BJ (cell line): ENCODE measurements around the gene OTX1. TPM values are rescaled to one million over a fixed set of nuclear protein-coding genes. Genes with fewer than 3 reads are reported as not detected.
A peak's percentile ranks its signal among the peaks of the same experiment; 100 is the strongest.

Source experiments
- CTCF ChIA-PET: fragments of 350-600 bp; formaldehyde crosslinking; extraction: SDS; loops from one replicate; lab custom pipeline; 2021; ENCODE audit warnings: antibody characterized with exemption, inconsistent platforms; lab: Yijun Ruan, JAX
- POLR2A ChIA-PET: fragments of 300-600 bp; sonication (Branson Sonifier 250); formaldehyde crosslinking; extraction: SDS; loops from one replicate; lab custom pipeline; 2021; ENCODE audit warnings: antibody characterized with exemption; lab: Charles Lee
- DNase-seq: peaks from one replicate; pipeline ENCODE4 v3.0.0-alpha.2; 2011; ENCODE audit warnings: low read depth
- H3K27me3 ChIP-seq: 2 replicates; pipeline ENCODE4 v1.6.0; 2011; ENCODE audit warnings: low read length; ENCODE audit not compliant: control insufficient read depth, insufficient read depth
- H3K36me3 ChIP-seq: 2 replicates; pipeline ENCODE4 v1.5.1; 2011; ENCODE audit warnings: low read length; ENCODE audit not compliant: control insufficient read depth, insufficient read depth
- H3K4me3 ChIP-seq: 2 replicates; pipeline ENCODE4 v1.5.1; 2011; ENCODE audit warnings: low read depth, mild to moderate bottlenecking, control low read depth, low read length
- polyA plus RNA-seq: library from polyadenylated mRNA; depleted of rRNA; stranded (reverse); fragments of >200 nt; gene quantifications from 2 replicates; pipeline ENCODE4 v1.2.3, GENCODE V29; 2011
- TF ChIP-seq, protein P1 (sequence below): IDR thresholded peaks from 2 replicates; pipeline ENCODE4 v1.5.1; 2011; ENCODE audit warnings: low read depth, mild to moderate bottlenecking, control low read depth, inconsistent platforms, low read length, moderate library complexity; ENCODE audit not compliant: insufficient read depth

The OTX1 gene
- polyA plus RNA-seq, 1 experiment = not detected

DNA sequence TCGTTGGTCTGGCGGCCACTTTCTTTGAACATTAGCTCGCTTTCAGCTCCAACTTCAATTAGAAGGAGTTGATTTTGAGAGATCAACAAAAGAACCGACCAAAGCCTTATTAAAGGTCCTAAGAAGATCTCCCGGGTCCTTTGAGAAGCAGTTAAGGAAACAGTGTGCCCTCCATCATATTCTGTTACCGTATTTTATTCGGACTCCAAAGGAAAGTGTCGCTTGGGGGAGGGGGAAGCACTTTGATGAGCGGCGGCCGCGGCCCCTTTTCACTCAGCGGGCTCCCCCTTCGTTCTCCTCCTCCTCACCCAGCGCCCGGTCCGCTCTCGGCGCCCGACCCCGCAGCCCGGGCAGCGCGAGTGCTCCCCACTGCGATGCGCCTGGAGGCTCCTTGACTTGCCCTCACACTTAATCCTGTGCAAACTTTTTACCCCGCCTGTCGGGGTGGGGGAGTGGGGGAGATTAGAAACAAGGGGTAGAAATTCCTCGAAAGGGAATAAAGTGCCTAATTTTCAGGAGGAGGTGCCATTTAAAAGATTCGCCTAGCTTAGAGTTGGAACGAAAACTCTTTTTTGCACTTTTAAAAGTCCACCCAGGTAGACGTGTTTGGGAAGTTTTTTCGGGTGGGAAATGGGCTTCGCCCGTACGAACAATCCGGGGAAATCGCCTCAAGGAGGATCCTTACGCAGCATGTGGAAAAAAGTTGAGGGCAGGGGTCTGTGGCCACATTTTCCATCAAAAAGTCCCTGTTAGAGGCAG lies 1.2 kb upstream of the OTX1 start:
- no peak for DNase-seq
- Histone ChIP-seq H3K36me3 (peaks cover 7% of the 10 kb centered on the region), H3K27me3 (peaks cover 14% of the 10 kb centered on the region), H3K4me3 (peak overlapping the region; percentile 36)
- TF ChIP-seq, protein P1, sequence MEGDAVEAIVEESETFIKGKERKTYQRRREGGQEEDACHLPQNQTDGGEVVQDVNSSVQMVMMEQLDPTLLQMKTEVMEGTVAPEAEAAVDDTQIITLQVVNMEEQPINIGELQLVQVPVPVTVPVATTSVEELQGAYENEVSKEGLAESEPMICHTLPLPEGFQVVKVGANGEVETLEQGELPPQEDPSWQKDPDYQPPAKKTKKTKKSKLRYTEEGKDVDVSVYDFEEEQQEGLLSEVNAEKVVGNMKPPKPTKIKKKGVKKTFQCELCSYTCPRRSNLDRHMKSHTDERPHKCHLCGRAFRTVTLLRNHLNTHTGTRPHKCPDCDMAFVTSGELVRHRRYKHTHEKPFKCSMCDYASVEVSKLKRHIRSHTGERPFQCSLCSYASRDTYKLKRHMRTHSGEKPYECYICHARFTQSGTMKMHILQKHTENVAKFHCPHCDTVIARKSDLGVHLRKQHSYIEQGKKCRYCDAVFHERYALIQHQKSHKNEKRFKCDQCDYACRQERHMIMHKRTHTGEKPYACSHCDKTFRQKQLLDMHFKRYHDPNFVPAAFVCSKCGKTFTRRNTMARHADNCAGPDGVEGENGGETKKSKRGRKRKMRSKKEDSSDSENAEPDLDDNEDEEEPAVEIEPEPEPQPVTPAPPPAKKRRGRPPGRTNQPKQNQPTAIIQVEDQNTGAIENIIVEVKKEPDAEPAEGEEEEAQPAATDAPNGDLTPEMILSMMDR = no peak
- POLR2A ChIA-PET = no interaction called here
- CTCF ChIA-PET = interaction anchor here (0.6 kb wide), 1 partner anchor 908 kb away, joined by 3 read pairs; no protein-coding TSS in a partner anchor

DNA sequence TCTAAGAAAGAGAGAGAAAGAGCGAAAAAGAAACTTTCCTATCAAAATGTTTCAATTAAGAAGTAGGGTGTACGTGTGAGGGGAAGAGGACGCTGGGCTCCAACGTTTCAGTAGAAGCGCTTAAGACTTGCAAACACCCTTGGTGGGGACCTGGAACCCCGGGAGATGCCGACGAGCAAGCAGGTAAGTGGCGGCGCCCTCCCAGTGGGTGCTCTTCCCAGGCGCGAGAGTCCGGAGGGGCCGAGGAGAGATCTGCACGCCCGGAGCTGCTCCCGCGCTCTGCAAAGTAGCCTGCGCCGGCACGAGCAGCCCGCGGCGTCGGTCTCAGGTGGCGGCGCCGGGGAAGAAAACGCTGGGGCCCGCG lies 678 bp upstream of the OTX1 start:
- TF ChIP-seq, protein P1 = no peak
- POLR2A ChIA-PET = no interaction called here
- H3K27me3 ChIP-seq = peaks cover 19% of the 10 kb centered on the region
- CTCF ChIA-PET = no interaction called here
- H3K36me3 ChIP-seq = peaks cover 3% of the 10 kb centered on the region
- H3K4me3 ChIP-seq = peak overlapping the region; percentile 36
- no peak for DNase-seq

DNA sequence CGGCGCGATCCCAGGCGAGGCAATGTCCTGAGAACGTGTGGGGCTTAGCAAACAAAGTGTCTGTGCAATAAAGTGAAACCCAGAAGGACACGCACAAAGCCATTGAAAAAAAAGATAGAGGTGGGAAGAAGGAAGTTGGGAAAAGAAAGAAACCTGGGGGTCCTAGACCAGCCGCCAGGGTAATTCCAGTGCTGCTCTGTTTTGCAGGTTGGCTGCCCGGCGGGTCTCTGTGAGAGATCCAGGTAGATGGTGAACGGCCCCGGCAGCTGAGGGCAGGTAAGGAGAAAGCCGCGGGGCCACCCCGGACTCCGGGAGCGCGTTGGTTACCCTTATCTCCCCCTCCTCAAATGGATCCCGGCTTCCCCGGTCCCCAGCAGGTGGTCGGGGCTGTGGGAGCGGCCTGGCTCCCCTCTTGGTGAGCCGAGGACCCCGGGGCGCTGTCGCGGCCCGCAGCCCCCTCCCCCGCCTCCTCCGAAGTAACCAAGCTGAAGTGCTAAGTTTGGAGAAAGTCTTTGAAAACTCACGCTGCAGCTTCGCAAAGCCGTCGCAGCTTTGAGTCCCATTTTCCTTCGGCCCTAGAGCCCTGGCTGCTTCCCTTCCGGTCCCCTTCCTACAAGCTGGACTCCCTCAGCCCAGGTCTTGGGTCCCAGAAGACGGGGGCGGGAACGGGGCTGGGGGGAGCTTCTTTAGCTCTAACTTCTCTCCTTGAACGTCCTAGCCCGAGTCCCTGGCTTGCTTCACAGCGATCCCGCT lies 588 bp downstream of the OTX1 start:
- ChIA-PET POLR2A (no interaction called here), CTCF (no interaction called here)
- TF ChIP-seq, protein P1 = no peak
- H3K36me3 ChIP-seq = peaks cover 2% of the 10 kb centered on the region; the same call in 1 of the 2 replicates
- peaks cover 31% of the 10 kb centered on the region for H3K27me3 ChIP-seq
- DNase-seq = no peak
- H3K4me3 ChIP-seq = peak overlapping the region; percentile 36

DNA sequence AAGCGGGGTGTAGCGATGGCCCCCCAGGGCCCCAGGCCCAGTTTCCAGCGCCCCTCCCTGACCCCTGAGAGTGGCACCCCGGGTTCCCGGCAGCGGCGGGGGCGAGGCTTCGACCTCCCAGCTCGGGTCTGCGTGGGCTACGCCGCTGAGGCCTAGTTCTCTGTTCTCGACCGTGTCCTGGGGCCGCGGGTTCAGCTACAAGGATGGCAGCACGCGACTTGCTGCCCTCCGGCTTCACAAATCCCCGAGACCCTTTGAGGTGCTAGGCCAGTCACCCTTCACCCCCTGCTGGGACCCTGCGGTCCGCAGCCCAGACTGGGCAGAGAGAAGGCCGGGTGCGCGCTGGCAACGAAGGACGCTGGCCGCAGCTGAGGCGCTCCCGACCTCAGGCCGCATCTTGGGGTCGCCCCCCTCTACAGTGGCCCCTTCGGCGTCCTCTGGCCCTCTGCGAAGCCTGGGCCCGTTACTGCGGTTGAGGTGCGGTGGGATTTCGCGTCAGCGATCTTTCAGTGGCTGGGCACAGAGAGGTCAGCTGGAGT lies 1.2 kb downstream of the OTX1 start:
- DNase-seq = no peak
- TF ChIP-seq, protein P1 = no peak
- Histone ChIP-seq H3K27me3 (peaks cover 37% of the 10 kb centered on the region), H3K4me3 (no peak overlapping the region), H3K36me3 (peaks cover 2% of the 10 kb centered on the region; the same call in 1 of the 2 replicates)
- ChIA-PET CTCF (no interaction called here), POLR2A (no interaction called here)
